Adrenal gland (tissue), 12 donors: ENCODE measurements around the gene CAVIN4. TPM values are rescaled to one million over a fixed set of nuclear protein-coding genes. Genes with fewer than 3 reads are reported as not detected.

ENCODE experiments used
- DNase-seq, 7 donors: peaks; one replicate each; pipeline ENCODE4 v3.0.0-alpha.2; 2019 to 2020
- H3K27ac ChIP-seq, 5 donors: fragments of 200-600 bp; sonication (generic) in 4 of 5; 1 replicate in 3 of 5; 2 replicates in 2 of 5; pipeline versions ENCODE4 v1.5.1 to v1.8.0; 2016 to 2020; ENCODE audit warnings: mild to moderate bottlenecking in 1 of 5
- H3K27me3 ChIP-seq: fragments of 200-600 bp; 2 replicates; pipeline ENCODE4 v1.8.0; 2021
- H3K36me3 ChIP-seq, 2 donors: fragments of 200-600 bp; replicated peaks in 1 of 2; 1 replicate in 1 of 2; 2 replicates in 1 of 2; pipeline versions ENCODE4 v1.5.1 to v1.8.0; 2018 to 2022
- H3K4me1 ChIP-seq, 2 donors: fragments of 200-600 bp; replicated peaks in 1 of 2; 1 replicate in 1 of 2; 2 replicates in 1 of 2; pipeline versions ENCODE4 v1.5.1 to v1.8.0; 2018 to 2021
- H3K4me3 ChIP-seq, 4 donors: fragments of 200-600 bp; sonication (generic) in 3 of 4; one replicate each; pipeline ENCODE4 v1.5.1; 2016 to 2018
- H3K9me3 ChIP-seq, 3 donors: fragments of 200-600 bp; sonication (generic) in 1 of 3; replicated peaks in 1 of 3; 1 replicate in 2 of 3; 2 replicates in 1 of 3; pipeline versions ENCODE4 v1.5.1 to v1.8.0; 2016 to 2021
- POLR2A ChIP-seq, 2 donors: fragments of 450-650 bp; IDR thresholded peaks; one replicate each; pipeline ENCODE4 v1.6.1; 2017; ENCODE audit warnings: antibody characterized with exemption in 2 of 2, mild to moderate bottlenecking in 2 of 2, moderate library complexity in 1 of 2
- WGBS, 4 donors: extraction: QIAGEN DNeasy Blood & Tissue Kit in 2 of 4; methylation state at CpG; one replicate each; pipeline versions ENCODE4 v1.1.5 to v1.1.7; 2013 to 2017; 5-methylcytosine and 5-hydroxymethylcytosine counted together
- intact Hi-C, 2 donors: fragments of 100-400 bp; cut with DNase I; formaldehyde crosslinking; loops; one replicate each; pipeline versions ENCODE4 v1.14.1 to v1.15.0; 2022 to 2023
- polyA plus RNA-seq, 3 donors: library from polyadenylated mRNA; stranded (reverse); fragments of 200-250 nt in 2 of 3; fragments of 350-450 nt in 1 of 3; fragmentation: Illumina TruSeq in 1 of 3; extraction: RNeasy Lipid Tissue Mini Kit (QIAGEN cat#74804) in 1 of 3; gene quantifications; one replicate each; pipeline ENCODE4 v1.2.3, GENCODE V29; 2013 to 2014
- total RNA-seq, 9 donors: library from RNA; depleted of rRNA in 4 of 9; stranded (reverse); fragments of >200 nt in 4 of 9; fragments of 120-200 nt in 1 of 9; fragmentation: NEBNext Ultra II Directional in 1 of 9; extraction: Animal tissue kit (Norgen Biotek cat#: 25700) in 1 of 9; gene quantifications; one replicate each; pipeline versions ENCODE4 v1.1.0 to v1.2.4, GENCODE V29; 2013 to 2023
- TF ChIP-seq, protein P1 (sequence below), 6 experiments: fragments of 450-650 bp in 4 of 6; fragments of 200-600 bp in 2 of 6; sonication (generic) in 1 of 6; IDR thresholded peaks; 1 replicate in 5 of 6; 2 replicates in 1 of 6; pipeline versions ENCODE4 v1.5.1 to v1.8.0; 2016 to 2021; ENCODE audit warnings: antibody characterized with exemption in 6 of 6, mild to moderate bottlenecking in 2 of 6, moderate library complexity in 1 of 6
- donor health status: healthy with polysubstance abuse.
- donor health status: Bipolar disorder and iron deficiency.
- donor health status: DM: yes; HTN: yes; CAD: no.
- donor health status: DM: no; HTN: no; CAD: no.
- donor health status: DM: no; HTN: no; CAD: no.
- donor health status: DM: yes; HTN: yes; CAD: no.

The CAVIN4 gene
- total and polyA plus RNA-seq, 12 donors: 0.07 to 0.72 (median 0.27) TPM; not detected in 4

DNA sequence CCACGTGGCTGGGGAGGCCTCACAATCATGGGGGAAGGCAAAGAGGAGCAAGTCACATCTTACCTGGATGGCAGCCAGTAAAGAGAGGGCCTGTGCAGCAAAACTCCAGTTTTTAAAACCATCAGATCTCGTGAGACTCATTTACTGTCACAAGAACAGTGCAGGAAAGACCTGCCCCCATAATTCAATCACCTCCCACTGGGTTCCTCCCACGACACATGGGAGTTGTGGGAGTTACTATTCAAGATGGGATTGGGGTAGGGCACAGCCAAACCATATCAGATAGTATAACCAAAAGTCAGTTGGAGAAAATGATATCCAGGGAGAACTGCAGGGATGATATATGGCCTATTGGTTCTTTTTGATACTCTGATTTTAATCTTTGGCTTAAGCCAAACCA, 10.0 kb upstream of the CAVIN4 start:
- Histone ChIP-seq H3K27ac (no peak overlapping the region), H3K9me3 (peaks cover 0 to 3% (median 0%) of the 10 kb centered on the region in 3 donors), H3K4me1 (no peaks in the 10 kb centered on the region), H3K36me3 (no peaks in the 10 kb centered on the region), H3K4me3 (no peak overlapping the region), H3K27me3 (no peaks in the 10 kb centered on the region)
- TF ChIP-seq POLR2A (IDR thresholded peaks at IDR 0.05): no peak
- TF ChIP-seq, protein P1, sequence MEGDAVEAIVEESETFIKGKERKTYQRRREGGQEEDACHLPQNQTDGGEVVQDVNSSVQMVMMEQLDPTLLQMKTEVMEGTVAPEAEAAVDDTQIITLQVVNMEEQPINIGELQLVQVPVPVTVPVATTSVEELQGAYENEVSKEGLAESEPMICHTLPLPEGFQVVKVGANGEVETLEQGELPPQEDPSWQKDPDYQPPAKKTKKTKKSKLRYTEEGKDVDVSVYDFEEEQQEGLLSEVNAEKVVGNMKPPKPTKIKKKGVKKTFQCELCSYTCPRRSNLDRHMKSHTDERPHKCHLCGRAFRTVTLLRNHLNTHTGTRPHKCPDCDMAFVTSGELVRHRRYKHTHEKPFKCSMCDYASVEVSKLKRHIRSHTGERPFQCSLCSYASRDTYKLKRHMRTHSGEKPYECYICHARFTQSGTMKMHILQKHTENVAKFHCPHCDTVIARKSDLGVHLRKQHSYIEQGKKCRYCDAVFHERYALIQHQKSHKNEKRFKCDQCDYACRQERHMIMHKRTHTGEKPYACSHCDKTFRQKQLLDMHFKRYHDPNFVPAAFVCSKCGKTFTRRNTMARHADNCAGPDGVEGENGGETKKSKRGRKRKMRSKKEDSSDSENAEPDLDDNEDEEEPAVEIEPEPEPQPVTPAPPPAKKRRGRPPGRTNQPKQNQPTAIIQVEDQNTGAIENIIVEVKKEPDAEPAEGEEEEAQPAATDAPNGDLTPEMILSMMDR (IDR thresholded peaks at IDR 0.05): no peak
- no peak for DNase-seq
- 83 to 93% (median 83%) methylated on average over 3 of the region's 3 CpGs for WGBS, 4 donors
- intact Hi-C loops: no loop called here

DNA sequence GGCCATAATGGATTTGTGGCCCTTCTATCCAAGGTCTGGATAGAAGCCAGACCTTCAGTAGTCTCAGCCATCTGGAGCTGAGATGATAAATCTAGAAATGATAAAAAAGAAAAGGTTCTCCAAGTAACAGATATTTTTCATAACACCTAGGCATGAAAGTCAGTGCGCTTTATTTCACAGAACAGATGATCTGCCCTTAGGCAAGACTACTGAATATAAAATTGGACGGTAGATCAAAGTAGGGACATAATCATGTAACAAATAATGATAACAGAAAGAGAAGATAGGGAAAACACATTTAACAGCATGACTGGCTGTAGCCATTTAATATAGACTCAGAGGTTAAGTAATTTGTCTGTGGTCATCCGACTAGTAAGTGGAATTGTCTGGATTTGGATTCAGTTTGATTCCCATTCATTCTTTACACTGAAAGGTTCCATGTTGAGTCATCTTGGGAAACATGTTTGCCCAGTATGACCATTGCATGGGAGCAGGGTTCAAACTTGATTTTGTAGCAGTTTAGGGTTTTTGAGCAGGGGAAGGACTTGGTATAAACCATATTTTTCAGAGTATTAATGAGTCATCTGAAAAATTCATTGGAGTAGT, 4.1 kb upstream of the CAVIN4 start:
- no peak for TF ChIP-seq POLR2A (IDR thresholded peaks at IDR 0.05)
- TF ChIP-seq, protein P1 (IDR thresholded peaks at IDR 0.05): no peak
- 52 to 60% (median 56%) methylated on average over 3 of the region's 3 CpGs for WGBS, 4 donors
- Histone ChIP-seq H3K27me3 (no peaks in the 10 kb centered on the region), H3K36me3 (no peaks in the 10 kb centered on the region), H3K4me1 (no peaks in the 10 kb centered on the region), H3K27ac (no peak overlapping the region), H3K4me3 (no peak overlapping the region), H3K9me3 (peaks cover 0 to 3% (median 0%) of the 10 kb centered on the region in 3 donors)
- intact Hi-C loops: no loop called here
- no peak for DNase-seq

DNA sequence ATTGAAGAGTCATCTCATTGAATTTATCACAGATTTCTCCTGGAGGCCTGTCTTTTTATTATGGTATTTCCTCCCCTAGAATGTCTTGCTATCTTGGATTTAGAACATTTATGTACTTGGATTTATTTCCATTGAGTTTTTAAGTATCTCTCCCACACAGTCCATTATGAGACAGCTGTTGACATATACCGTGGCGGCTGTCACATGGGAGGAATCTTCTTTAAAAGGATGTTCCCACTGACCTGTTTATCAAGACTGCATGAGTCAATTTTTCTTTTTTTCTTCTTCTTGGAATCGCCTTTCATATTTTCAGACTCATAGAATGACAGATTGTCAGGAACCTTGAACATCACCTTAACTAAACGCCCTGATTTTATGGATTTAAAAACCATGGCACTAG, 2.9 kb upstream of the CAVIN4 start:
- 69 to 78% (median 73%) methylated on average over 4 of the region's 4 CpGs for WGBS, 4 donors

DNA sequence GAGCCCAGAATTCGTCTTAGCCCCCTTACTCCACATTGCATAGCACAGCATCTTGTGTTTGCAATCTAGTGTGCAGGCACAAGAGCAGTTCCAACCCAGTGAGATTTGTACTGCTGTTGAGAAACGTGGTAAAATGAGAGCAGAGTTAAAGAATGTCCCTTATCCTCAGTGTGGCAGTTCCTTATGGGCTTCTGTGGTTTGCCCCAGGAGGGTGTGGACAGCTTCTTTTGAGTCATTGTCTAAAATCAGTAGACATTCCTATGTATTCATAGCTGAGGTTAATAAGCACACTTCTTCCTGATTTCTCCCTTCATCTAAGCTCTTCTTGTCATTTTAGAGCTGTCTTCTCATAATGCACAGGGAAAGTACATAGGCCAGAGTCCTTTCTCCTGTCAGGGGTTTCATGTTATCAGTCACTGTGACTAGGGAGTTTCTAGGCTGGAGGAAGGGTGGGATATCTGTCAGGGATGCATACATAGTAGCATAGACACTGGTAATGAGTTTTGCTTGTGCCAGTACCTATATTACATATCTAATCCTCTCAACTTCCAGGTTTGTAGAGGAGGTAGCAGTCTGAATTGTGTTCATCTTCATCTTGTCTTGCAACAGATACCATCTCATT, 2.0 kb upstream of the CAVIN4 start:
- Histone ChIP-seq H3K27me3 (no peaks in the 10 kb centered on the region), H3K27ac (no peak overlapping the region), H3K4me3 (no peak overlapping the region), H3K4me1 (no peaks in the 10 kb centered on the region), H3K9me3 (no peaks in the 10 kb centered on the region), H3K36me3 (no peaks in the 10 kb centered on the region)
- WGBS, 4 donors: 75 to 82% (median 79%) methylated on average over 2 of the region's 2 CpGs
- intact Hi-C loops: no loop called here
- no peak for DNase-seq
- TF ChIP-seq, protein P1 (IDR thresholded peaks at IDR 0.05): no peak
- no peak for TF ChIP-seq POLR2A (IDR thresholded peaks at IDR 0.05)

More for the DNA sequence above, 2.9 kb upstream of the CAVIN4 start:
- Histone ChIP-seq H3K4me3 (no peak overlapping the region), H3K36me3 (no peaks in the 10 kb centered on the region), H3K27ac (no peak overlapping the region), H3K9me3 (peaks cover 0 to 1% (median 0%) of the 10 kb centered on the region in 3 donors), H3K27me3 (no peaks in the 10 kb centered on the region), H3K4me1 (no peaks in the 10 kb centered on the region)
- intact Hi-C loops: no loop called here
- no peak for TF ChIP-seq POLR2A (IDR thresholded peaks at IDR 0.05)
- TF ChIP-seq, protein P1 (IDR thresholded peaks at IDR 0.05): no peak
- DNase-seq: no peak
